HG02981 (cell line): Measurements from ENCODE around the gene C4B.
"Not testable (repeated sequence)": the region's sequence is repeated elsewhere in the genome, so short reads cannot be mapped to it uniquely, and the experiment has no call there.

Source experiments
- ATAC-seq: cut with Tn5 transposase; IDR thresholded peaks from one replicate; pipeline ENCODE4 v1.9.1; 2021; ENCODE audit warnings: mild to moderate bottlenecking, moderate library complexity; ENCODE audit not compliant: unreplicated experiment

The C4B gene

DNA sequence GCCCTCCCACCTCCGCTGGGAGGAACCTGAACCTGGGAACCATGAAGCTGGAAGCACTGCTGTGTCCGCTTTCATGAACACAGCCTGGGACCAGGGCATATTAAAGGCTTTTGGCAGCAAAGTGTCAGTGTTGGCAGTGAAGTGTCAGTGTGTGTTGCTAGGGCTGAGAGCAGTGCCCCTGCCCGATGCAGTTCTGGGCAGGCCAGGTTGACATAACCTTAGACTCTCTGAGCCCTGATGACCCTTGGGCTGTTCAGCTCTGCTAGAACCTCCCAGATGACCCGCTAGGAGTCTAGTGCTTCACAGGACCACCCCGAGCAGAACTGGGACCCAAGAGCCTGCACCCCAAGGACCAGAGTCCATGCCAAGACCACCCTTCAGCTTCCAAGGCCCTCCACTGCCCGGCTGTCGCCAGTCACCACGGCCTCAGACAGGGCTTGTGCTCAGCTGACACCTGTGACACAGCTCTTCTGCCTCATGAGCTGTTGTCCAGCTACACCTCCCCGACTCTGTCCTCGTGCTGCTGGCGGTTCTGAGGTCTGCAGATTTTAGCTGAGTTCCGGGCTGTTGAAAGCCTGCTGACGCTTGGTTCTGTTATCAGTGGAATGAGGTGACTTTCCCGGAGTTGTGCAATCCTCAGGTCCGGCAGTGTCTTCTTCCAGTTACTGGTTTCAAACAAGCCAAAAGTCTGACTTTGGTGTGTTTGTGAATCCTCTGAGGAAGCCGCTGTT, 20.9 kb downstream of the C4B start:
- not testable (repeated sequence) for ATAC-seq

DNA sequence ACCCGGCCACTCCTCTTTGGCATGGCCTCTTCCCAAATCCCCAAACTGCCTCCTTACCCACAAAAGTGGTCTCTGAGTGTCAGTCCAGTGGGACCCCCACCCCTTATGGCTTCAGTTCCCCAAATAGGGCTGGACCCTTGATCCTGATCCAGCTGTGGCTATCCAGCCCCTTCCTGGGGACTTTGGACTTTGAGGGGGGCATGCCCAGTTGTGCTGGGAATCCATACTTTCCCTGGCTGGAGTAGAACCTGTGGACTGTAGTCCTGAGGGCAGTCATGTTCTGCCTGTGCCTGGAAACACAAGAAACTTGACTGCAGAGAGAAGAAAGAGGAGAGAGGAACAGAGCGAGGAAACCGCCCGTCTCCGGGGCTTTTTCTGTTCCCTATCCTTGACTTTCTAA, 22.5 kb downstream of the C4B start:
- ATAC-seq = not testable (repeated sequence)

DNA sequence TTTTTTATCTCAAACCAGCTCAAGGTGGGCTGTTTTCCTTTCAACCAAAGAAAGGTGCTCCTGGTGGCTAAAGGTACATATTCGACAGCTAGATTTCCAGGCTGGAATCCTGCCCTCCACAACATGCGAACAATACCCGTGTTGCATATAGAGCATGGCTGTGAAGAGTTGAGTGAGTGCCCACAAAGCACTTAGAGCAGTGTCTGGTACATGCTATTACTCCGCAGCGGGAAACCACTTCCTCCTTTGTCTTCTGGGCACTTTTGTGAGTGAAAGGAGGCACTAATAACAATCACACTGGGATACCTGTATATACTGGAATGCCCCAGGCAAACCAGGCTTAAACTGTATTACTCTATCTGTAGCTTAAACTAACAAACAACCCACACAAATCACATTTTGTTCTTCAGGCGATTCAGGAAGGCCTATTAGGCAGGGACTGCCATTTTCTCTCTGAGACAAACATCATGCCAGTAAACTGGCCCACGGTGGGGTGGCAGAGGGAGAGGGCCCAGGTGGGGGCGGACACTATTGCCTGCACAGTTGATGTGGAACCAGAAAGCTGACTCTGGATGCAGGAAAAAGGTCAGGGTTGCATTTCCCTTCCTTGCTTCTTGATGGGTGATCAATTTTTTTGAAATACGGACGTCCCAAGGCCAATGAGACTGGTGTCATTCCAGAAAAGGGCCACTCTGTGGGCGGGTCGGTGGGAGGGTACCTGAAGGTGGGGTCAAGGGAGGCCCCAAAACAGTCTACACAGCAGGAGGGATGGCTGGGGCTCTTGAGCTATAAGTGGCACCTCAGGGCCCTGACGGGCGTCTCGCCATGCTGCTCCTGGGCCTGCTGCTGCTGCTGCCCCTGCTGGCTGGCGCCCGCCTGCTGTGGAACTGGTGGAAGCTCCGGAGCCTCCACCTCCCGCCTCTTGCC, 23.3 kb downstream of the C4B start, which contains the start of gene CYP21A2:
Gene CYP21A2 (plus strand): TSS at position 818 of the 927 bp plus-strand sequence. CDS start 8 bp downstream, at position 826.
- ATAC-seq = not testable (repeated sequence)

DNA sequence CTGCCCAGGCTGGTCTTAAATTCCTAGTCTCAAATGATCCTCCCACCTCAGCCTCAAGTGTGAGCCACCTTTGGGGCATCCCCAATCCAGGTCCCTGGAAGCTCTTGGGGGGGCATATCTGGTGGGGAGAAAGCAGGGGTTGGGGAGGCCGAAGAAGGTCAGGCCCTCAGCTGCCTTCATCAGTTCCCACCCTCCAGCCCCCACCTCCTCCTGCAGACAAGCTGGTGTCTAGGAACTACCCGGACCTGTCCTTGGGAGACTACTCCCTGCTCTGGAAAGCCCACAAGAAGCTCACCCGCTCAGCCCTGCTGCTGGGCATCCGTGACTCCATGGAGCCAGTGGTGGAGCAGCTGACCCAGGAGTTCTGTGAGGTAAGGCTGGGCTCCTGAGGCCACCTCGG, 24.3 kb downstream of the C4B start:
- ATAC-seq = not testable (repeated sequence)

DNA sequence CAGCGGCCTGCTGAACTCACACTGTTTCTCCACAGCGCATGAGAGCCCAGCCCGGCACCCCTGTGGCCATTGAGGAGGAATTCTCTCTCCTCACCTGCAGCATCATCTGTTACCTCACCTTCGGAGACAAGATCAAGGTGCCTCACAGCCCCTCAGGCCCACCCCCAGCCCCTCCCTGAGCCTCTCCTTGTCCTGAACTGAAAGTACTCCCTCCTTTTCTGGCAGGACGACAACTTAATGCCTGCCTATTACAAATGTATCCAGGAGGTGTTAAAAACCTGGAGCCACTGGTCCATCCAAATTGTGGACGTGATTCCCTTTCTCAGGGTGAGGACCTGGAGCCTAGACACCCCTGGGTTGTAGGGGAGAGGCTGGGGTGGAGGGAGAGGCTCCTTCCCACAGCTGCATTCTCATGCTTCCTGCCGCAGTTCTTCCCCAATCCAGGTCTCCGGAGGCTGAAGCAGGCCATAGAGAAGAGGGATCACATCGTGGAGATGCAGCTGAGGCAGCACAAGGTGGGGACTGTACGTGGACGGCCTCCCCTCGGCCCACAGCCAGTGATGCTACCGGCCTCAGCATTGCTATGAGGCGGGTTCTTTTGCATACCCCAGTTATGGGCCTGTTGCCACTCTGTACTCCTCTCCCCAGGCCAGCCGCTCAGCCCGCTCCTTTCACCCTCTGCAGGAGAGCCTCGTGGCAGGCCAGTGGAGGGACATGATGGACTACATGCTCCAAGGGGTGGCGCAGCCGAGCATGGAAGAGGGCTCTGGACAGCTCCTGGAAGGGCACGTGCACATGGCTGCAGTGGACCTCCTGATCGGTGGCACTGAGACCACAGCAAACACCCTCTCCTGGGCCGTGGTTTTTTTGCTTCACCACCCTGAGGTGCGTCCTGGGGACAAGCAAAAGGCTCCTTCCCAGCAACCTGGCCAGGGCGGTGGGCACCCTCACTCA, 25.0 kb downstream of the C4B start:
- not testable (repeated sequence) for ATAC-seq

DNA sequence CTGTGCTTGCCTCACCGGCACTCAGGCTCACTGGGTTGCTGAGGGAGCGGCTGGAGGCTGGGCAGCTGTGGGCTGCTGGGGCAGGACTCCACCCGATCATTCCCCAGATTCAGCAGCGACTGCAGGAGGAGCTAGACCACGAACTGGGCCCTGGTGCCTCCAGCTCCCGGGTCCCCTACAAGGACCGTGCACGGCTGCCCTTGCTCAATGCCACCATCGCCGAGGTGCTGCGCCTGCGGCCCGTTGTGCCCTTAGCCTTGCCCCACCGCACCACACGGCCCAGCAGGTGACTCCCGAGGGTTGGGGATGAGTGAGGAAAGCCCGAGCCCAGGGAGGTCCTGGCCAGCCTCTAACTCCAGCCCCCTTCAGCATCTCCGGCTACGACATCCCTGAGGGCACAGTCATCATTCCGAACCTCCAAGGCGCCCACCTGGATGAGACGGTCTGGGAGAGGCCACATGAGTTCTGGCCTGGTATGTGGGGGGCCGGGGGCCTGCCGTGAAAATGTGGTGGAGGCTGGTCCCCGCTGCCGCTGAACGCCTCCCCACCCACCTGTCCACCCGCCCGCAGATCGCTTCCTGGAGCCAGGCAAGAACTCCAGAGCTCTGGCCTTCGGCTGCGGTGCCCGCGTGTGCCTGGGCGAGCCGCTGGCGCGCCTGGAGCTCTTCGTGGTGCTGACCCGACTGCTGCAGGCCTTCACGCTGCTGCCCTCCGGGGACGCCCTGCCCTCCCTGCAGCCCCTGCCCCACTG, 25.9 kb downstream of the C4B start:
- not testable (repeated sequence) for ATAC-seq

DNA sequence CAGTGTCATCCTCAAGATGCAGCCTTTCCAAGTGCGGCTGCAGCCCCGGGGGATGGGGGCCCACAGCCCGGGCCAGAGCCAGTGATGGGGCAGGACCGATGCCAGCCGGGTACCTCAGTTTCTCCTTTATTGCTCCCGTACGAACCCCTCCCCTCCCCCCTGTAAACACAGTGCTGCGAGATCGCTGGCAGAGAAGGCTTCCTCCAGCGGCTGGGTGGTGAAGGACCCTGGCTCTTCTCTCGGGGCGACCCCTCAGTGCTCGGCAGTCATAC, 26.4 kb downstream of the C4B start:
- ATAC-seq = not testable (repeated sequence)

DNA sequence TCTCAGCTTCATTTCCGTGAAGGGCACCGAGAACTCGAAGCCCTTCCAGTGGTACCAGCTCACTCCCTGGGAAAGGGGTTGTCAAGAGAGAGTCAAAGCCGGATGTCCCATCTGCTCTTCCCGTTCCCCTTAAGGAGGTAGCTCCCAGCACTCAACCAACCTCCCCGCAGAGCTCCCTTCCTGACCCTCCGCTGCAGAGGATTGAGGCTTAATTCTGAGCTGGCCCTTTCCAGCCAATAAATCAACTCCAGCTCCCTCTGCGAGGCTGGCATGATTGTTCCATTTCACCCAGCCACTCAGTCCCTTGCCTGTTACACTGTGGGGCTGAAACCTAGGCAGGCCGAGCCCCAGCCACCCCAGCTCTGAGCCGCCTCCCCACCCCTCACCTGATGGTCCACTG, 26.8 kb downstream of the C4B start:
- ATAC-seq = not testable (repeated sequence)

DNA sequence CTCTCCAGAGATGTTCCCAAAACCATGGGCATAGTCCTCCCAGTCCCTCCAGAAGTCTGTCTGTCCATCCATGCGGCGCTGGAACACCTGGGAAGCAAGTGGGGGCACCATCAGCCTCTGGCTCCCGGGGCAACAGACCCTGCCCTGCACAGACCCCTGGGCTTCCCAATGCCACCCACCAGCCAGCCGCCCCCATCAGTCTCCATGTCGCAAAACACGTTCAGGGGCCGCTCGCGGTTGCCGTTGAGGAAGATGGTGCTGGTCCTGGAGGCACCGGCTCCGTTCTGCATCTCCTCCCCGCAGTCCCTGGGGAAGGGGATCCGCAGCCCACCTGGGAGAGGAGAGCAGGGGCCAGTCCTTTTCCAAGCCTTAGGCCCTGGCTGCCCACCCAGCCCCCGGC, 27.7 kb downstream of the C4B start:
- not testable (repeated sequence) for ATAC-seq

DNA sequence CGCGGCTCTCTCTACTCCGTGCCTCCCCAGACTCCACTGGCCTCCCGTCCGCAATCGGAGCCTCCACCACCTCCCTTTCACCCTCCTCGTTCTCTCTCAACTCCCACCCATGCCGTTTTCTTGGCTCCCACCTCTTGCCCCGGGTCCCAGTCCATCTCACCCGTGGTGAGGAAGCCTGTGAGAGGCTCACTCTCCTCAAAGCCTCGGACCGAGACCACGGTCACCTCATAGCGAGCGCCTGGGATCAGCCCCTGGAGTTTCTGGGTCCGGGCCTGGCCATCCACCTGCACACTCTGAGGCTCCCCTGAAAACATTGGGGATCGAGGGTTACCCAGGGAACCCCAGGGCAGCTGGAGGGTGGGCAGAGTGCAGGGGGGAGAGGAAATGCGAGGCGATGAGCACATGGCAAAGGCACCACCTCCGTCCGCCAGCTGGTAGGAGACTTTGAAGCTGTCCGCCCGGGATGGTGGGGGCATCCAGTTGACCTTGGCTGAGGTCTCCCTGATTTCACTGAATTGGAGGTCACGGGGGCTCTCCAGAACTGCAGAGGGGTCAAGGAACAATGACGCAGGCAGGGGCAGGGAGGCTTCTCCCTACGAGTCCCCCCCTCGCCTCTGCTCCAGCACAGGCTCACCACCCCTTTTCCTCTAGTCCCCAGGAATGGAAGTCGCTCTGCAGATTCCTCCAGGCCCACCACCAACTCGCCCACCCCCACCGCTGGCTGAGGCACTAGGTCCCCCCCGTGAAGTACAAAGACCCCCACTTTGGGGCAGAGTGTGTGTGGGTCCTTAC, 29.2 kb downstream of the C4B start:
- not testable (repeated sequence) for ATAC-seq

DNA sequence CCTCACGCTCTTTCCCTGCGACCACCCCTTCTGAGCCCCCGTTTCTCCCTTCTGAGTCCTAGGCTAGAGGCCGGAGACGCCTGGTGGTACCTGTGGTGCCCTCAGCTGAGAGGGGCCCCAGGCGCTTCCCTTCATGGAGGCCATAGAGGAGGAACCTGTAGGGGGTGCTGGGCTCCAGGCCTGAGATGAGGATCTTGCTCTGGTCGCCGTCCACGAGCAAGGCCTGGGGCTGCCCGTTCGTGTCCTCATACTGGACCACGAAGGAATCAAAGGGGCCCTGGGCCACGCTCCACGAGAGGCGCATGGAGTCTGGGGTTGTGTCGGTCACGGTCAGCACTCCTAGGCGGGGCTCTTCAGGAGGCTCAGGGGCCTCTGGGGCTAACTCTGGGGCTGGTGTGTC, 30.3 kb downstream of the C4B start:
- ATAC-seq = not testable (repeated sequence)

DNA sequence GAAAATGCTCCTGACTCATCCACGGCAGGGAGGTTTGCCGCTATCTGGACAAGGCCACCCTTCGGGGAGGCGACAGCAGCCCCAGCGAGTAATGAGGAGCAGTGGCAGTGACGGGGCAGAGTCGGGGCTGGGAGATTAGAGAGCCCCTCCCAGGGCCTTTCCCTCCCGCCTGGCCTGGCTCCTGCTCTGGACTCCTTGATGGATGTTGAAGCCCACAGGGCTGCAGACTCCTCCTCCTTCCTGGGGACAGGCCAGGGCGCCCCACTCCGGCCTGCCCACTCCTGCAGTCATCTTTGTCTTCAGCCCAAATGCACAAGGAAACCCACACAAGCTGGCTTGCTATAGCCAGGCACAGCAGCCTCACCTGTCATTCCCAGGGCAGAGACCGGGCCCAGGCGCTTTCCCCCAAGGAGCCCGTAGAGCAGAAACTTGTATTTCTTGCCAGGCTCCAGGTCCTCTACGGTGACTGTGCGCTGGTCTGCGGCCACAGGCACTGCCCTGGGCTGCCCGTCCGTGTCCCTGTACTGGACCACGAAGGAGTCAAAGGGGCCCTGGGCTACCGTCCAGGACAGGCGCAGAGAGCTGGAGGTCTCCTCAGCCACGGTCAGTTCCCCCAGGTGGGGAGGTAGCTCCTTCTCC, 31.3 kb downstream of the C4B start:
- ATAC-seq = no peak

DNA sequence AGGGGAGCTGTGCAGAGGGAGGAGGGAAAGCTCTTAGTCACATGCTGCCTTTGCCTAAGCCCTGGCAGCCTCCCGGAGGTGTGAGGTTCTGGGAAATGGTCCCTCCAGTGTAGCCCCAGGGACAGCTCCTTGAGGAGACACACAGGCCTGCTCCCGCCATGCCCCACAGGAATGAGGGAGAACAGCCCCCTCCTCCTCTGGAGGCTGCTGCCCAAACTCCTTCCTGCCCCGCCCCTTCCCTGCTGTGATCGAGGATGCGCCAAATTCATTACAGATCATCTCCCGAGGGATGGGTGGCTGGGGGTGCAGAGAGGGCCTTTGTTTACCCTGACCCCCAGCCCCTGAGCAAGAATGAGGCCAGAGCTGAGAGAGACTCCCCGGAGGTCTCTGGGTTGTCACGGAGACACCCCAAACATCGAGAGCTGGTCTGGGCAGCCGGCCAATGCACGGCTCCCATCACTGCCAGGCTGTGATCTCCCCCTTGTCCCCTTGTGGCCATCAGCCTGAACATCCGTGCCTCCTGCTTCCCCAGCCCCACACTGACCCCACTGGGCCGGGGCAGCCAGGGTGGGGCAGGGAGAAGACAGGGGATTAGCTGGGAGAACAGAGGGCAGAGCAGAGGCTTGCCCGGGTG, 32.0 kb downstream of the C4B start:
- no peak for ATAC-seq

DNA sequence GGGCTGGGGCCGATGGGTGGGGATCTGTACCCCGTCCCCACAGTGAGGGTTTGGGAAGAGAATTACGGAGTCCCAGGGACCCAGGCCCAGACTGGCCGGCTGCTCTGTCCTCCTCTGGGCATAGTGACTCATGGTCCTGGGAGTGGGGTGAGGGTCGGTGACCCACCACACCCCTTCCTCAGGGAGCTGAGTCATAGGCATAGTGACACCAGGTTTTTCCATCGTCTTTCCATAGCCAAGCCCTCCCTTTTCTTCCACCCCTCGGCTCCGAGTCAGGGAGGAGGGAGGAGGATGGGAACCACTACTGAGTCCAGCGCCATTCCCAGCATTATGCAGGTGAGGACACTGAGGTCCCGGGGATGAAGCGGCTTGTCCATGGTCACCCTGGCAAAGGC, 32.5 kb downstream of the C4B start:
- no peak for ATAC-seq

DNA sequence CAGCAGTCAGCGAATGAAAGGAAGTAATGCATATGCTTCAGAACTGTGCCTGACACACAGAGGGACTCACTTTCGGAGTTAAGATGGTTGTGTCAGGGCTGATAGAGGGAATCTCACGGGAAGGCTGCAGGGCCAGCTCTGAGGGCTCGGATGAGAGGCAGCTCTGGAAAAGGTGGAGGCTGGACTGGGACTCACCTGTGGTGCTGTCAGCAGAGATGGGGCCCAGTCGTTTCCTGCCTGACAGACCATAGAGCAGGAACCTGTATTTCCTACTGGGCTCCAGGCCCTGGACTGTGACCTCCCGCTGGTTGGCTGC, 32.9 kb downstream of the C4B start:
- no peak for ATAC-seq

DNA sequence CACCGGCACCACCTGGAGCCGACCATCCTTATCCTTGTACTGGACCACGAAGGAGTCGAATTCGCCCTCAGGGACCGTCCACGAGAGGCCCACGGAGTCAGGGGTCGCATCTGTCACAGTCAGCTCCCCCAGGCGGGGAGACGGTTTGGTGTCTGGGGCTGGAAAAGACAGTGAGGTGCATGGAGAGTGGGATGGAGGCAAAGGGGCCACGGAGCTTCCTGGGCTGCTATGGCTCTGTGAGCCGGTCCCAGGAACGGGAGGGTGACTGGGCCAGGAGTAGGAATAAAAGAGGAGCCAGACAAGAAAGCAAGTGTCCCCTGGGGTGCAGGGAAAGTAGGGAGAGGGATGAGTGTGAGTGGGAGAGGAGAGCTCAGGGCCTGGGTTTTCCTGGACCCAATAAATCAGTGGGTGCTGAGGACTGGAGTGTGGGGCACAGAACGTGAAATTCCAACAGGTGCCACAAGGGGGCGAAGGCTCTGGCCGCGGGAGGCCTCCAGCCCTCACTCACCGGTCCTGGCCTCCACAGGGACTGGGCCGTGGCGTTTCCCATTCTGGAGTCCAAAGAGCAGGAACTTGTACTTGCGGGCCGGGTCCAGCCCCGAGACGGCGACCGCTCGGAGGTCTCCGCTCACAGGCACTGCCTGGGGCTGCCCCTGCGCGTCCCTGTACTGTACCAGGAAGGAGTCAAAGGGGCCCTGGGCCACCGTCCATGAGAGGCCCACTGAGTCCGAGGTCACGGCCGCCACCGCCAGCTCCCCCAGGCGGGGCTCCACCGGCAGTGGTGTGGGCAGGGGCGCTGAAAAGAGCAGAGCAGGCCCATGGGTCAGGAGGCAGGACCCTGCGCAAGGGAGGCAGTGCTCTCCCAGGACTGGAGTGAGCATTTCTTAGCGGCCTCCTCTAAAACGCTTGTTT, 33.5 kb downstream of the C4B start:
- ATAC-seq = no peak

DNA sequence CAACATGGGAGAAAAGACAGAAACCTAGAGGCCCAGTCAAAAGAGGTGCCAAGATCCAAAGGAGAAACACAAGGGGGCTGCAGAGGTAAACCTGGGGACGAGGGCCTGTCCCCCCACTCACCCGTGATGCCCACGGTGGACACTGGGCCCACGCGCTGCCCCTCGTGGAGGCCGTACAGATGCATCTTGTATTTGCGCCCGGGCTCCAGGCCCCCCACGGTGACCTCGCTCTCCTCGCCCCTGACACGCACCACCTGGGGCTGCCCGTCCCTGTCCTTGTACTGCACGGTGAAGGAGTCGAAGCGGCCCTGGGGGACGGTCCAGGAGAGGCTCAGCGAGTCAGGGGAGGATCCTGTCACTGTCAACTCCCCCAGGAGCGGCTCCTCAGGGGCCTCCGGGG, 34.6 kb downstream of the C4B start:
- ATAC-seq = not testable (repeated sequence)

DNA sequence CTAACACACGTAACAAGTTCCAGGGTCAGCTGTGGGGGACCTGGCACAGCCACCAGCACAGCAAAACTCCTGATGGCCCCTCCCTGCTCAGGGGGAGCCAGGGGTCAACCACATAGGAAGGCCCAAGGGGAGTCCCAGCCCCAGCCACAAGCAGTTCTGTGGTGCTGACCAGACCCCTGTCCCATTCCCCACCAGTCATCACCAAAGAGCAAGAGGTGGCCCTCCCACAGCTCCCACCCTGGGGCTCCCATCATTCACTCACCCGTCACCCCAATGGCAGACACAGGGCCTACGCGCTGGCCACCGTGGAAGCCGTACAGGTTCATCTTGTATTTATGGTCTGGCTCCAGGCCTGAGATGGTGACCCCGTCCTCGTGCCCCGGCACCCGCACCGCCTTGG, 35.1 kb downstream of the C4B start:
- not testable (repeated sequence) for ATAC-seq
